GM23248 (cell line): Measurements from ENCODE around the gene MT1F.

Experiments used
- EZH2 ChIP-seq: fragments of 200-600 bp; sonication (generic); IDR thresholded peaks from 2 replicates; pipeline ENCODE4 v1.6.1; 2018; ENCODE audit warnings: antibody characterized with exemption, mild to moderate bottlenecking; ENCODE audit not compliant: insufficient read depth, poor library complexity, severe bottlenecking
- EZH2phosphoT487 ChIP-seq: fragments of 200-600 bp; sonication (generic); IDR thresholded peaks from 2 replicates; pipeline ENCODE4 v1.6.1; 2018; ENCODE audit warnings: antibody characterized with exemption, moderate library complexity, mild to moderate bottlenecking, low read depth; ENCODE audit not compliant: insufficient read depth

DNA sequence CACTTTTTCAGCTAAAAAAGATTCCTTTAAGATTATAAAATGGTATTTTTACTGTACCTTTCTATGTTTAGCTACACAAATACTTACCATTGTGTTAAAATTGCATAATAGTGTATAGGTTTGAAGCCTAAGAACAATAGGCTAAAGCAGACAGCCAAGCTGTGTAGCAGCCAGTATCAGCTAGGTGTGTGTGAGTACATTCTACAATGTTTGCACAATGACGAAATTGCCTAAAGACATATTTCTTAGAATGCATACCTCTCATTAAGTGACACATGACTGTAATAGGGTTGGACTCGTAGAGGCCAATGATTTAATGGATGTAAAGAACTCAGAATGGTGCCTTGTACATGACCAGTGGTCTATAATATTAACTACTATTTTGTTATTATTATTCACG, 7.9 kb upstream of the MT1F start:
- TF ChIP-seq EZH2 (no peak), EZH2phosphoT487 (no peak)
